GM21381 (cell line): ENCODE results near the gene PGBD5.

Experiments used
- ATAC-seq: cut with Tn5 transposase; IDR thresholded peaks from one replicate; pipeline ENCODE4 v1.9.1; 2021; ENCODE audit warnings: mild to moderate bottlenecking, moderate library complexity; ENCODE audit not compliant: unreplicated experiment

Gene PGBD5

GRCh38 chr1:230398856-230399255, 27.3 kb downstream of the PGBD5 start:
- ATAC-seq, result no peak

- no peak for ATAC-seq
These were observed 29.2 kb downstream of the PGBD5 start for GRCh38 chr1:230396966-230397365.

DNA sequence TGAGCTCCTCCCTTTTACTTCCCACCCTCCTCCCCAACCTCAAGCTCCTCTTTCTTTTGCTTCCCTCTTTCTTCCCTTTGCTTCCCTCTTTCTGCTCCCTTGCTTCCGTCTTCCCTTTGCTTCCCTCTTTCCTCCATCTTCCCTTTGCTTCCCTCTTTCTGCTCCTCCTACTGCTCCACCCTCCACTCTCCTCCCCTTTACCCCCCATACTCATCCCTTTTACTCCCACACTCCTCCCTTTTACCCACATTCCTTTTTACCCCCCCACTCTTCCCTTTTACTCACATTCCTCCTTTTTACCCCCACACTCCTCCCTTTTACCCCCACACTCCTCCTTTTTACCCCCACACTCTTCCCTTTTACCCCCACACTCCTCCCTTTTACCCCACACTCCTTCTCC, 30.2 kb downstream of the PGBD5 start:
- ATAC-seq, result no peak

DNA sequence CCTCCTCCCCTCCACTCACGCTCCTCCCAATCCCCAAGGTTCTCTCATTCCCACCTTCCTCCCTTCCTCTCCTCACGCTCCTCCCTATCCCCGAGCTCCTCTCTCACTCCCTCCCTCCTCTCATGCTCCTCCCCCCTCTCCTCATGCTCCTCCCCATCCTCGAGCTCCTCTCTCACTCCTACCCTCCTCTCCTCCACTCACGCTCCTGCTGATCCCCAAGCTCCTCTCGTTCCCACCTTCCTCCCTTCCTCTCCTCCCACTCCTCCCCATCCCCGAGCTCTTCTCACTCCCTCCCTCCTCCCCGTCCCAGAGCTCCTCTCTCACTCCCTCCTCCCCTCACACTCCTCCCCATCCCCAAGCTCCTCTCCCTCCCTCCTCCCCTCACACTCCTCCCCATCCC, 31.4 kb downstream of the PGBD5 start:
- no peak for ATAC-seq

GRCh38 chr1:230394134-230394533, 32.0 kb downstream of the PGBD5 start:
- no peak for ATAC-seq

DNA sequence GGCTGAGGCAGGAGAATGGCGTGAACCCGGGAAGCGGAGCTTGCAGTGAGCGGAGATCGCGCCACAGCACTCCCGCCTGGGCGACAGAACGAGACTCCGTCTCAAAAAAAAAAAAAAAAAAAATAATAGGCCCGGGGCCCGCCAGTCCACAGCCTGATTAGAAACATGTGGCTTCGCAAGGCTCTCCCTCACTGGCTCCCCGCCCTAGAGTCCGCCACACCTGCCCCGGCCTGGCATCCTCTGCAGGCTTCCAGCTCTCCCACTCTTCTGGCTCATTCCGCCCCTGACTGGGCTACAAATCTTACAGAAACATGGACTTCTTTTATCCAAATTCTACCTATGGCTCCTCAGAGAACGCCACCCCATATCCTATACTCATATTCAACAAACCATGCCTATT, 32.4 kb downstream of the PGBD5 start:
- ATAC-seq, result no peak

- ATAC-seq, result no peak
These were observed 33.1 kb downstream of the PGBD5 start for GRCh38 chr1:230392920-230393521.

DNA sequence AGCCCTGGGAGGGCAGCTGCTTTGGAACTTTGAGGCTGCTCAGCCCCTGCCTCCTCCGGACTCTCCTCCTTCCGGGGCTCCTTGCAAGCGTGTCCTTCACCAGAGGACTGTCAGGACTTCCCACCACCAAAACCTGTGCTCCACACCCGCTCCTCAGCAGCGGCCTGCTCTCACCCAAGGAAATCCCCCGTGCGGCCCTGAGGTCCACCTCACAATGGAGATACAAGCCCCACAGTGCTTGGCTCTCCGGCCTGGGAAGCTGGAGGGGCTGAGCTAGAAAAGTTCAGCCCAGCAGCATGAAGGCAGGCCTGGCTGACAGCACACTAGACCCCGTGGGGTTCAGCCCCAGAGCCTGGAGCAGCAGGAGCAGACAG, 33.6 kb downstream of the PGBD5 start:
- no peak for ATAC-seq

DNA sequence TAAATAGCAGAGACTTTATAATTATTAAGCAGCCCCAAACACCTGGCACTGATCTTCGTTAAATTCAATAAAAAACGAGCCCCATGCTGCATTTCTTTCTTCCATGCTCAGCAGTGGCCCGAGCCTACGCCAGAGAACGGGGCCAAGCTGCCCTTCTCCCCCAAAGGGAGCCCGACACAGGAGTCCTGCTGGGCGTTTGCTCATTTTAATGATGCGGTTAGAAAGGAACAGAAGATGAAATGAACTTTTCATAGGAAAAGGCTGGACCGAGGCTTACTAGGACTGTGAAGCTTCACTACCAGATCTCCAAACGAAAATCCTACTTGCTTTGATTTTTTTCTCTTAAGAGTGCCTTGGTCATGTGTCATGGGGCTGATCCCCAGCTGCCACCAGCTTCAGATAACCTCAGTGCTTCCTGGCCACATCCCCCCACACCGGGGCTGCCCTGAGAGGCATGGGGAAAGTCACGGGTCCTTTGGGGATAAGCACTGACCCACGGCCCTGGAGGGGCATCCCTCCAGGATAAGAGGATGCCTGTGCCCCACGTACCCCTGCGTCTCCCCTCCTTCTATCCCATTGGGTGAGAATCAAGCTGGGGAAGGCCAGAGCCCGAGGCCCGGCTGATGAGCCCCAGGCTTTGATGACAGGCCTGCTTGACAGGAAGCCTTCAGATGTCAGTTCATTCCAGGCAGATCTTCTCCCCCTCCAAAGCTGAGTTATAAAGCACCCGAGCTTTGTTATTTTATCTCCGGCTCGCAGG, 34.2 kb downstream of the PGBD5 start:
- ATAC-seq, result no peak

DNA sequence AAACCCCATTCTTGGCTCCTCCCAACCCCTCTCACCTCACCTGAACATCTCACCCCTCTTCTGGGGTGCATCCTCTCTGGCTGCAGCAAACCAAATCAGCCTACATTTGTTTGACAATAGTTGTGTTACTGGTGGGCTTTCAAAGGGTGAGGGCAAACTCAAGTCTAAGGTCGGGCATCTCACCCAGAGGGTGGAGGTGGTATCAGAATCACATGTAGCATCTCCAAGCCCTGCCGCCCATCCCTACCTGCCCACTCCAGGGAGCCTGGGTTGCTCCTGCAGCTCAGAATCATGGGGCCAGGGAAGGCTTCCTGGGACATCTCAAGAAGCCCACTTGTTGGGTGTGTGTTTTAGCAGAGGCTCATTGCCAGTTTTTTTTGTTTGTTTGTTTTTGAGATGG, 35.8 kb downstream of the PGBD5 start:
- no peak for ATAC-seq

GRCh38 chr1:230387876-230388275, 38.3 kb downstream of the PGBD5 start:
- no peak for ATAC-seq

DNA sequence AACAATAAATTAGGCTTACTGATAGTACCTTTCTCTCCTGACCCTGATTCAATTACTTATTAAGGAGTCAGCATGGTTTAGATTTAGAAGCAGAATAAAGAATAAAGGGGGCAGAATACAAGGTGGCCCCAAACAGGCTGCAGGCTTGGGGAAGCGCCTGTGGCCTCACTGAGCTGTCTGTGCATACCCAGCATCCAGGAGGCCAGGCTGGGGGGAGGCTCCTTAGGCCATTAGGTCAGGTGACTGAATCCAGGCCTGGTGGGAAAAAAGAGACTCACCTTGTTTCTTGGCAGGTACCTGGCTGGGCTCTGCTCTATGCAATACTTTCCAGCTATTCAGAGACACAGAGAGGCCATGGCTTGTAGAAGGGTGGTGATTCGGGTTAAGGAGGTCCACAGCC, 38.8 kb downstream of the PGBD5 start:
- ATAC-seq, result no peak

DNA sequence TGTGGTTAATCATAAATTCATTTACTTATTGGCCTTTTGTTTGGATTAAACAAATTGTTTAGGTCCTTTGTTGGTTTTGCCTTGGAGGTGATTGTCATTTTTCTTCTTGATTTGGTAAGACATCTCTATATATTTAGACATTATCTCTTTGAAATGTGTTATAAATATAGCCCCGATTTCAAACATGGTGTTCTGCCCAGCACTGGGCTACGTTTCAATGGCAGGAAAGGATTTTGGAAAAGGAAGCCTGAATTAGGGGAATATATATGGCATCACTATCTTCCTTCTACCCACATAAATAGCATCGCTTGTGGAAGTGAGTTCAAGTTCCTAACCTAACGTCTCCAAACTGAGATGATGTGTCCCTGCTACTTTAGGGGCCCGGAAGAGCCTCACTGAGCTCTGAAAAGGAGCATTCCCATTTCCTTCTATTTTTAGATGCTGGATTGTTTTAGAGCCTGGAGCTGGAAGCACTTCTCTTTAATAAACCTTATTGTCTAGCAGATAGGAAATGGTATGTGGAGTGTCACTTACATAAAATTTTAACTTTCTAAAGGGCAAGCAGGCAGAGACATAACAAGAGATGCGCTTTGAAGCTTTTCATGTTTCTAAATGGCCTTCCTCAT, 39.4 kb downstream of the PGBD5 start:
- ATAC-seq, result no peak

GRCh38 chr1:230385930-230386329, 40.2 kb downstream of the PGBD5 start:
- no peak for ATAC-seq

DNA sequence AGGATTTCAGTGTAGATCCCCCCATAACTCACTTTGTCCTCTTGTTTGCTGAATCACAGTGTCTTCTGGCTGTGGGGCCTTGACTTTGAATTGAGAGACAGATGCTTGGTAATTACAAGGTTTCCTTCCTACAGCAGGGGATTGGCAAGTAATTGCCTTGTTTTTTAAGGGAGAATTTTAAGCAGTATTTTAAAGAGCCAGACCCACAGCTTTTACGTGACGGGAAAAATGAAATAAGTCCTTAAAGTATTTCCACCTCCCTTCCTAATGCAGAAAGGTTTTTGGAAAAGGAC, 41.0 kb downstream of the PGBD5 start:
- ATAC-seq, result no peak

DNA sequence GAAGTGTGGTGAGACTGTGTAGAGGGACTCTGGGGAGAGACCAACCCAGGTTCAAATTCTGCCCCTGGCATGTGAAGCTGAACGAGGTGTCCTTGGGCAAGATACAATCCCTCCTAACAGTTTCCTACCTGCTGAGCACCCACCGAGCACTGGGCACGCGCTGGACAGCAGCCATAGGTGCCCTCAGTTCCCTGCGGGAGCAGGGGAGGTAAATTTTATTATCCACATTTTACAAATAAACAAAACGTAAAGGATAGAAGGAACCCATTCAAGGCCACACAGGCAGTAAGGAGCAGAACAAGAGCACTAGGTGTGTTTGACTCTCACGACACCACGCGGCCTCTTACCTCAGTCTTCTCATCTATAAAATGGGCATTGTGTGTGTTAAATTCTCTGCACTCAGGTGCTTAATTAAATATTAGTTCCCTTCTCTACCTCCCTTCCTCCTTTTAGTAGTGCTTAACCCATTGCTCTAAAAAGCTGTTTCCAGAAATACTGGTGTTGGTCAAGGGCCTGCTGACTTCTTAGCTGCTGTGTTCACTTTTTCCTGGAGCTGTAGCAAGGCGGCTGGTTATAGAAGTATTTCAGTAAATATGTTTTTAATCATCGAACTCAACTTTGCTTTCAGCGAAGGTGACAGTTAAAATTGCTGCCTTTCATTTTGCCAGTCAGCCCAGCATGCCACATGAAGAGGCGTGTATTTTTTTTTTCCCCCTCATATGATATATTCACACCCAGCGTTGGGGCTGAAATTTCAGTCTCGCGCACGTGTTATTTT, 41.6 kb downstream of the PGBD5 start:
- ATAC-seq, result no peak

- no peak for ATAC-seq
These were observed 42.7 kb downstream of the PGBD5 start for GRCh38 chr1:230383425-230383824.

DNA sequence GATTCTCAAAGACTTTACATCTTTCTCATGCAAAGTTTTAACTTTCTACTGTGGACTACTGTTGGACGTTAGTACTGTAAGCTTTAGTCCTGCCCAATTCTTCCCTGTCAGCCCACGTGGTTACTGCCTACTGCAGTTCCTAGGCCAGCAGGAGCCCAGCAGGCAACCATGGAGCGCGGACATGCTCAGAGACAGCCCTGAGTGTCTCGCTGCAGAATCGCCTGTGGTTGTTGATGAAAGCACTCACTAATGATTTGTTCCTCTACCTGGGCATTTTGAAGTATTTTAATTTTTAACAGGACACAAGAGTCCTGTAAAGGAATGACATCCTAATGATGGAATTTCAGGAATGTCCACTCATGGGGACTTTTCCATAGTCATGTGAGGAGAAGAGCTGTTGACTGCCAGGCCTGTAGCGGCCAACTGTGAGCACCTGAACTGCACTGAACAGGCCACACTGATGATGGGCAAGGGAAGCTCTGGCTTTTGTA, 44.1 kb downstream of the PGBD5 start:
- ATAC-seq, result no peak

GRCh38 chr1:230381585-230381984, 44.5 kb downstream of the PGBD5 start:
- ATAC-seq, result no peak

GRCh38 chr1:230381049-230381467, 45.1 kb downstream of the PGBD5 start:
- no peak for ATAC-seq

GRCh38 chr1:230379928-230380327, 46.2 kb downstream of the PGBD5 start:
- ATAC-seq, result no peak

GRCh38 chr1:230379462-230379861, 46.7 kb downstream of the PGBD5 start:
- ATAC-seq, result no peak
